Subcutaneous adipose tissue (tissue), 4 donors: ENCODE data around the gene EXD3. TPM values are rescaled to one million over a fixed set of nuclear protein-coding genes. Genes with fewer than 3 reads are reported as not detected.

Experiments
- CTCF ChIP-seq: fragments of 450-650 bp; IDR thresholded peaks from one replicate; pipeline ENCODE4 v1.5.1; 2016; ENCODE audit warnings: low read depth, mild to moderate bottlenecking, control low read depth, antibody characterized with exemption, moderate library complexity
- total RNA-seq, 4 donors: library from RNA; depleted of rRNA; stranded (reverse); fragments of >200 nt; gene quantifications; one replicate each; pipeline ENCODE4 v1.1.0, GENCODE V29; 2016

The EXD3 gene
- total RNA-seq, 4 donors from 2014 or later, result 7.5 to 44.6 (median 10.5) TPM

- no peak for TF ChIP-seq CTCF
Observed at GRCh38 chr9:137280474-137281344, 142.3 kb downstream of the EXD3 start.

GRCh38 chr9:137279741-137280473 is 143.1 kb downstream of the EXD3 start:
- TF ChIP-seq CTCF, result no peak

GRCh38 chr9:137278721-137279711 is 143.9 kb downstream of the EXD3 start:
- TF ChIP-seq CTCF, result no peak

- no peak for TF ChIP-seq CTCF
Observed at GRCh38 chr9:137278061-137278701, 144.8 kb downstream of the EXD3 start.

- no peak for TF ChIP-seq CTCF
Observed at GRCh38 chr9:137277329-137278041, 145.5 kb downstream of the EXD3 start, which contains the start of gene TOR4A. TOR4A (plus strand) TSS chr9:137277726; CDS start chr9:137278690, 964 bp downstream.
